Peyer's patch (tissue), 4 donors: ENCODE results near the gene OGN.

Experiments used
- CTCF ChIP-seq, 6 experiments: fragments of 450-650 bp in 4 of 6; fragments of 200-600 bp in 2 of 6; sonication (generic) in 1 of 6; IDR thresholded peaks; one replicate each; pipeline ENCODE4 v1.5.1; 2017 to 2019; ENCODE audit warnings: antibody characterized with exemption in 6 of 6, mild to moderate bottlenecking in 3 of 6, moderate library complexity in 1 of 6
- POLR2A ChIP-seq, 2 donors: fragments of 450-650 bp; IDR thresholded peaks; one replicate each; pipeline ENCODE4 v1.5.1; 2017; ENCODE audit warnings: antibody characterized with exemption in 2 of 2, mild to moderate bottlenecking in 2 of 2, moderate library complexity in 2 of 2

GRCh38 chr9:92407818-92408217, 3.4 kb upstream of the OGN start:
- no peak for TF ChIP-seq CTCF (IDR thresholded peaks at IDR 0.05)
- TF ChIP-seq POLR2A (IDR thresholded peaks at IDR 0.05): no peak
